Neural progenitor cell (in vitro differentiated cells): ENCODE results near the gene ZMIZ1.

Source experiments
- EZH2 ChIP-seq: fragments of 200-600 bp; sonication (generic); IDR thresholded peaks from 2 replicates; pipeline ENCODE4 v1.6.1; 2017; ENCODE audit warnings: antibody characterized with exemption, mild to moderate bottlenecking, moderate library complexity
- TF ChIP-seq, protein P1 (sequence below): fragments of 200-600 bp; sonication (generic); IDR thresholded peaks from 2 replicates; pipeline ENCODE4 v1.5.1; 2017; ENCODE audit warnings: antibody characterized with exemption, mild to moderate bottlenecking

DNA sequence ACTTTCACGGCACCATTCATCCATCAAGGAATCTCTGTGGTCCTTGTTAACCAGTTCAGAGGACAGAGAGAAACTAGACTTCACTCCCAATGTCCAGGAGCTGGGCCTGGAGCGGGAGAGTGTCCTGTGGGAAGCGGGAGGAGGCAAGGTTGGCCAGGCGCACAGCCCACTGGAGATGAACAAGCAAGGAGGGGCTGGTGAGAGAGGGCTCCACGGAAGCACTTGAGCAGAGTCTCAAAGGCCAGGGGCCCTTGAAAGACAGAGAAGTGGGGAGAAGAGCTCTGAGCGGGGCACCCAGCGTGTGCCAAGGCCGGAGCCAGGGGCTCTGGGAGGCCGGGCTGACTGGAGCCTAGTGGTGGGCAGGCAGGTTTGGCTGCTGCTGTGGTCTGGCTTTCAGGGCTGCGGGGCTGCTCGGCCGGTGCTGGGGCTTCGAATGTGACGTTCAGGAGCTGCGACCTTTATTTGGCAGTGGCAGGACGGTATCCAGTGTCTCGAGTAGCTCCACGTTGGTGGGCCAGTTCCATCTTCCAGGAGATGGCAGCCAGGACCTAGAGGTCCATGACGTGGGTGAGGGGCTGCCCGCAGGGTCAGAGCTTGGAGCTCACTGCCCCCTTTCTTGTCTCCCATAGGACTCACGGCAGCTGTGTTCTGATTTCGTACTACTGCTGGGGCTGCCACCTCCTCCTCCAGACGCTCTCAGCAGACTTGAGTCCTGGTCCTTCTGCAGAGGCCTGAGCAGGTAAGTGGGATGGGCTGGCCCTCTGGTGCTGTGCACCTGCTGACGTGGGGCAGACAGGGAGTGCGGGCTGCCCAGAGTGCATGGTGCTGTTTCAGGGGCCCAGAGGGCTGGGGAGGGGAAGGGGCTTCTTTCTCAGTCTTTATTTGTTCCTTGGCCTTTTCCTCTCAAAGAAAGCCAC lies 49.8 kb downstream of the ZMIZ1 start:
- TF ChIP-seq, protein P1, sequence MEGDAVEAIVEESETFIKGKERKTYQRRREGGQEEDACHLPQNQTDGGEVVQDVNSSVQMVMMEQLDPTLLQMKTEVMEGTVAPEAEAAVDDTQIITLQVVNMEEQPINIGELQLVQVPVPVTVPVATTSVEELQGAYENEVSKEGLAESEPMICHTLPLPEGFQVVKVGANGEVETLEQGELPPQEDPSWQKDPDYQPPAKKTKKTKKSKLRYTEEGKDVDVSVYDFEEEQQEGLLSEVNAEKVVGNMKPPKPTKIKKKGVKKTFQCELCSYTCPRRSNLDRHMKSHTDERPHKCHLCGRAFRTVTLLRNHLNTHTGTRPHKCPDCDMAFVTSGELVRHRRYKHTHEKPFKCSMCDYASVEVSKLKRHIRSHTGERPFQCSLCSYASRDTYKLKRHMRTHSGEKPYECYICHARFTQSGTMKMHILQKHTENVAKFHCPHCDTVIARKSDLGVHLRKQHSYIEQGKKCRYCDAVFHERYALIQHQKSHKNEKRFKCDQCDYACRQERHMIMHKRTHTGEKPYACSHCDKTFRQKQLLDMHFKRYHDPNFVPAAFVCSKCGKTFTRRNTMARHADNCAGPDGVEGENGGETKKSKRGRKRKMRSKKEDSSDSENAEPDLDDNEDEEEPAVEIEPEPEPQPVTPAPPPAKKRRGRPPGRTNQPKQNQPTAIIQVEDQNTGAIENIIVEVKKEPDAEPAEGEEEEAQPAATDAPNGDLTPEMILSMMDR, result no peak
- TF ChIP-seq EZH2, result no peak
